K562 (cell line): ENCODE data around the gene KCND3. TPM values are rescaled to one million over a fixed set of nuclear protein-coding genes. Genes with fewer than 3 reads are reported as not detected.

Source experiments
- ATAC-seq: fragments of 200-7000 bp; cut with Tn5 transposase; 3 replicates; pipeline ENCODE4 v1.9.1; 2020; ENCODE audit warnings: moderate library complexity
- BruUV-seq: library from RNA; stranded (reverse); fragments of 400-500 nt; replicated peaks from 2 replicates; lab custom pipeline; 2021; lab: Mats Ljungman, UMichigan
- CTCF ChIA-PET: fragments of 300-600 bp; formaldehyde crosslinking; extraction: SDS; loops from one replicate; lab custom pipeline; 2021; ENCODE audit warnings: low intra/inter-chr PET ratio; lab: Yijun Ruan, JAX
- POLR2A ChIA-PET: fragments of 300-600, 350-650 bp; sonication (Branson Sonifier 250); formaldehyde crosslinking; extraction: SDS; loops from one replicate; lab custom pipeline; 2021; ENCODE audit warnings: antibody characterized with exemption, inconsistent platforms; lab: Yijun Ruan, JAX
- DNase-seq, 4 experiments: peaks; one replicate each; pipeline versions ENCODE4 v3.0.0 to v3.0.0-alpha.2; 2011 to 2018; ENCODE audit warnings: low spot score in 3 of 4, mixed read lengths in 3 of 4; ENCODE audit errors: extremely low read depth in 1 of 4
- FAIRE-seq: peaks from 2 replicates; lab custom pipeline; 2011; peaks lifted over from hg19 to GRCh38; lab: Jason Lieb, UNC
- H2AFZ ChIP-seq: 2 replicates; pipeline ENCODE4 v1.6.0; 2011; ENCODE audit warnings: low read depth, low read length, control low read depth, inconsistent platforms
- H3K27ac ChIP-seq: fragments of 200-600 bp; 3 replicates; pipeline ENCODE4 v1.8.0; 2011; ENCODE audit warnings: low read depth, mild to moderate bottlenecking, control low read depth, inconsistent platforms, low read length, moderate library complexity, mixed read lengths; ENCODE audit errors: extremely low read depth
- H3K27me3 ChIP-seq, 2 experiments: fragments of 300-600 bp in 1 of 2; 2 replicates in 1 of 2; 3 replicates in 1 of 2; pipeline versions ENCODE4 v1.6.0 to v1.8.0; 2011; ENCODE audit warnings: inconsistent platforms in 2 of 2, low read length in 2 of 2, mild to moderate bottlenecking in 1 of 2, mixed read lengths in 1 of 2, moderate library complexity in 1 of 2; ENCODE audit not compliant: control insufficient read depth in 2 of 2, insufficient read depth in 2 of 2
- H3K36me3 ChIP-seq: fragments of 300-600 bp; 3 replicates; pipeline ENCODE4 v1.8.0; 2011; ENCODE audit warnings: mild to moderate bottlenecking, low read length, inconsistent platforms; ENCODE audit not compliant: control insufficient read depth, insufficient read depth
- H3K4me1 ChIP-seq, 2 experiments: fragments of 200-600 bp in 1 of 2; replicated peaks in 1 of 2; 2 replicates in 1 of 2; 3 replicates in 1 of 2; pipeline versions ENCODE4 v1.5.1 to v1.8.0; 2011; ENCODE audit warnings: inconsistent platforms in 2 of 2, low read length in 2 of 2, mild to moderate bottlenecking in 1 of 2, mixed read lengths in 1 of 2, moderate library complexity in 1 of 2; ENCODE audit not compliant: control insufficient read depth in 2 of 2, insufficient read depth in 2 of 2
- H3K4me2 ChIP-seq: 2 replicates; pipeline ENCODE4 v1.6.1; 2011; ENCODE audit warnings: low read length, control low read depth, inconsistent platforms, mixed read lengths; ENCODE audit not compliant: insufficient read depth
- H3K4me3 ChIP-seq: fragments of 200-600 bp; sonication (generic), shearing (Covaris generic); 2 replicates; pipeline ENCODE4 v1.5.1; 2016; ENCODE audit warnings: control low read depth, inconsistent platforms
- H3K79me2 ChIP-seq: fragments of 200-600 bp; 3 replicates; pipeline ENCODE4 v1.8.0; 2011; ENCODE audit warnings: low read length, inconsistent platforms; ENCODE audit not compliant: control insufficient read depth, insufficient read depth
- H3K9ac ChIP-seq, 2 experiments: 2 replicates each; pipeline versions ENCODE4 v1.6.0 to v1.6.1; 2011; ENCODE audit warnings: low read depth in 2 of 2, low read length in 2 of 2, control low read depth in 1 of 2, inconsistent platforms in 1 of 2, mild to moderate bottlenecking in 1 of 2, mixed read lengths in 1 of 2; ENCODE audit not compliant: insufficient read depth in 1 of 2
- H3K9me1 ChIP-seq: one replicate; pipeline ENCODE4 v1.6.0; 2011; ENCODE audit warnings: inconsistent platforms, mild to moderate bottlenecking, low read length, moderate library complexity; ENCODE audit not compliant: control insufficient read depth, insufficient read depth
- H3K9me3 ChIP-seq: replicated peaks from 2 replicates; pipeline ENCODE4 v1.5.1; 2011; ENCODE audit warnings: low read depth, low read length, inconsistent platforms; ENCODE audit not compliant: control insufficient read depth, insufficient read depth
- H4K20me1 ChIP-seq: replicated peaks from 2 replicates; pipeline ENCODE4 v1.6.1; 2011; ENCODE audit warnings: low read length, inconsistent platforms, mixed read lengths; ENCODE audit not compliant: control insufficient read depth, insufficient read depth
- HDAC1 ChIP-seq, 2 experiments: fragments of 450-650 bp; IDR thresholded peaks; 2 replicates each; pipeline ENCODE4 v1.6.1; 2016 to 2017; ENCODE audit warnings: inconsistent platforms in 1 of 2, mild to moderate bottlenecking in 1 of 2, moderate library complexity in 1 of 2
- KLF6 ChIP-seq: fragments of 250-450 bp; sonication (Bioruptor Pico); IDR thresholded peaks from 2 replicates; pipeline ENCODE4 v1.4.0; 2020; ENCODE audit warnings: mild to moderate bottlenecking, moderate library complexity, borderline replicate concordance
- RNF2 ChIP-seq: sonication (generic); IDR thresholded peaks from 2 replicates; pipeline ENCODE4 v1.6.1; 2016
- SPI1 ChIP-seq: IDR thresholded peaks from 2 replicates; pipeline ENCODE4 v1.6.1; 2011; ENCODE audit warnings: low read depth, low read length, control low read depth, borderline replicate concordance
- ZC3H4 ChIP-seq: sonication (generic); formaldehyde crosslinking; IDR thresholded peaks from 2 replicates; pipeline ENCODE4 v1.9.0; 2021; ENCODE audit warnings: missing genetic modification reagents, borderline replicate concordance
- WGBS: fragments of 100-300 bp; shearing (Covaris generic); methylation state at CpG from one replicate; pipeline ENCODE4 v1.1.6; 2016; ENCODE audit warnings: low coverage, mixed read lengths; ENCODE audit not compliant: insufficient coverage; ENCODE audit errors: missing lambda C conversion rate; 5-methylcytosine and 5-hydroxymethylcytosine counted together
- in situ Hi-C: fragments of 300-500 bp; cut with MboI; formaldehyde crosslinking; loops from 4 replicates; pipeline ENCODE4 v1.15.0; 2018; ENCODE audit warnings: inconsistent platforms, mixed read lengths
- intact Hi-C: fragments of 100-400 bp; cut with micrococcal nuclease; formaldehyde crosslinking; loops from 2 replicates; pipeline ENCODE4 v1.14.2; 2022
- polyA plus RNA-seq, 8 experiments: library from polyadenylated mRNA; depleted of rRNA in 4 of 8; stranded (reverse) in 5 of 8; unstranded in 3 of 8; fragments of >200 nt; fragmentation: Nextera tagmentation in 2 of 8; fragmentation: Illumina TruSeq in 1 of 8; extraction: Ambion mirVana in 2 of 8; extraction: Trizol in 1 of 8; gene quantifications; 2 replicates each; pipeline versions ENCODE4 v1.2.1 to v1.2.3, GENCODE V29; 2011 to 2014; ENCODE audit warnings: inconsistent platforms in 1 of 8, missing spikeins in 1 of 8
- total RNA-seq, 7 experiments: library from RNA; depleted of rRNA in 6 of 7; stranded (reverse); fragments of >200 nt in 6 of 7; fragmentation: Illumina TruSeq in 2 of 7; extraction: Trizol in 2 of 7; gene quantifications; 2 replicates each; pipeline versions ENCODE4 v1.2.1 to v1.2.3, GENCODE V29; 2011 to 2021; ENCODE audit warnings: low replicate concordance in 1 of 7
- TF ChIP-seq, protein P1 (sequence below): fragments of 250-450 bp; sonication (Bioruptor Pico); IDR thresholded peaks from 2 replicates; pipeline ENCODE4 v1.4.0; 2020

The KCND3 gene
- total and polyA plus RNA-seq, 9 of the 15 experiments (the other 6 are each of a cell fraction or from before 2014, with no cell fraction given), result not detected

DNA sequence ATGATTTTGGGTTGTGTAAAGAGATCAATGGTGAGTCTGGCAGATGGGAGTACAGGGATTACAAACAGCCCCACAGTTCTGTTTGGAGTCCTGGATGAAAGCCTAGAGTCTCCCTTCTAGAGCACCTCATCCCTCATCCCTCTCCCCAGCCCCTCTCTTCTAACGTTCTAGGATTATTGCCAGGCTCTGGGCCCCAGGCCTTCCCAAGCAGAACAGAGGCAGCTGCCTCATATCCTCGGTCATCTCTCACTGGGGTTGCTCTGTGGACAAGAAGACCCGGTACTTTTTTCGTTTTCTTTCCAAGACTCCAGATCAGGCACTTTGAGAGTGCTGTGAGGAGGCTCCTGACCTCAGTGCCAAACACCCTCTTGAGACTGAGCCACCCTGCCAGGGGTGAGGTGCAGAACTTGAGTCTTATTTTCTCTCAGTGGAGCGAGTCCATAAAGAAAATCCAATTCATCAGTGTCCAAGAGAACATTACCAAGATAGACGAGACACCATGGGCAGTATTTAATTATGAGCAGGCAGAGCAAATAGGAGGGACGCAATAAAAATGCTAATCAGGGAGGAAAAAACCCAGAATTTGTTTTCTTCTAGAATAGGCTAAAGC is 17.1 kb upstream of the KCND3 start:
- POLR2A ChIA-PET, result no interaction called here
- no peaks in the 10 kb centered on the region for H3K9me1 ChIP-seq
- no peaks in the 10 kb centered on the region; the same call in 1 of the 2 replicates for H4K20me1 ChIP-seq
- 1% methylated on average over 7 of the region's 7 CpGs for WGBS
- DNase-seq (no peak), FAIRE-seq (no peak)
- H3K4me1 ChIP-seq, result no peaks in the 10 kb centered on the region
- no peaks in the 10 kb centered on the region for H3K36me3 ChIP-seq
- CTCF ChIA-PET, result no interaction called here
- no peak overlapping the region for H3K27ac ChIP-seq
- no peak overlapping the region for H2AFZ ChIP-seq
- no peaks in the 10 kb centered on the region for H3K9me3 ChIP-seq
- H3K4me3 ChIP-seq, result no peak overlapping the region
- TF ChIP-seq RNF2 (no peak), ZC3H4 (CRISPR knock-in tag) (no peak), SPI1 (no peak), KLF6 (CRISPR knock-in tag) (no peak), HDAC1 (IDR thresholded peaks at IDR 0.05) (no peak)
- TF ChIP-seq, protein P1, sequence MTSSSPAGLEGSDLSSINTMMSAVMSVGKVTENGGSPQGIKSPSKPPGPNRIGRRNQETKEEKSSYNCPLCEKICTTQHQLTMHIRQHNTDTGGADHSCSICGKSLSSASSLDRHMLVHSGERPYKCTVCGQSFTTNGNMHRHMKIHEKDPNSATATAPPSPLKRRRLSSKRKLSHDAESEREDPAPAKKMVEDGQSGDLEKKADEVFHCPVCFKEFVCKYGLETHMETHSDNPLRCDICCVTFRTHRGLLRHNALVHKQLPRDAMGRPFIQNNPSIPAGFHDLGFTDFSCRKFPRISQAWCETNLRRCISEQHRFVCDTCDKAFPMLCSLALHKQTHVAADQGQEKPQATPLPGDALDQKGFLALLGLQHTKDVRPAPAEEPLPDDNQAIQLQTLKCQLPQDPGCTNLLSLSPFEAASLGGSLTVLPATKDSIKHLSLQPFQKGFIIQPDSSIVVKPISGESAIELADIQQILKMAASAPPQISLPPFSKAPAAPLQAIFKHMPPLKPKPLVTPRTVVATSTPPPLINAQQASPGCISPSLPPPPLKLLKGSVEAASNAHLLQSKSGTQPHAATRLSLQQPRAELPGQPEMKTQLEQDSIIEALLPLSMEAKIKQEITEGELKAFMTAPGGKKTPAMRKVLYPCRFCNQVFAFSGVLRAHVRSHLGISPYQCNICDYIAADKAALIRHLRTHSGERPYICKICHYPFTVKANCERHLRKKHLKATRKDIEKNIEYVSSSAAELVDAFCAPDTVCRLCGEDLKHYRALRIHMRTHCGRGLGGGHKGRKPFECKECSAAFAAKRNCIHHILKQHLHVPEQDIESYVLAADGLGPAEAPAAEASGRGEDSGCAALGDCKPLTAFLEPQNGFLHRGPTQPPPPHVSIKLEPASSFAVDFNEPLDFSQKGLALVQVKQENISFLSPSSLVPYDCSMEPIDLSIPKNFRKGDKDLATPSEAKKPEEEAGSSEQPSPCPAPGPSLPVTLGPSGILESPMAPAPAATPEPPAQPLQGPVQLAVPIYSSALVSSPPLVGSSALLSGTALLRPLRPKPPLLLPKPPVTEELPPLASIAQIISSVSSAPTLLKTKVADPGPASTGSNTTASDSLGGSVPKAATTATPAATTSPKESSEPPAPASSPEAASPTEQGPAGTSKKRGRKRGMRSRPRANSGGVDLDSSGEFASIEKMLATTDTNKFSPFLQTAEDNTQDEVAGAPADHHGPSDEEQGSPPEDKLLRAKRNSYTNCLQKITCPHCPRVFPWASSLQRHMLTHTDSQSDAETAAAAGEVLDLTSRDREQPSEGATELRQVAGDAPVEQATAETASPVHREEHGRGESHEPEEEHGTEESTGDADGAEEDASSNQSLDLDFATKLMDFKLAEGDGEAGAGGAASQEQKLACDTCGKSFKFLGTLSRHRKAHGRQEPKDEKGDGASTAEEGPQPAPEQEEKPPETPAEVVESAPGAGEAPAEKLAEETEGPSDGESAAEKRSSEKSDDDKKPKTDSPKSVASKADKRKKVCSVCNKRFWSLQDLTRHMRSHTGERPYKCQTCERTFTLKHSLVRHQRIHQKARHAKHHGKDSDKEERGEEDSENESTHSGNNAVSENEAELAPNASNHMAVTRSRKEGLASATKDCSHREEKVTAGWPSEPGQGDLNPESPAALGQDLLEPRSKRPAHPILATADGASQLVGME, result no peak
- TF ChIP-seq, all 486 proteins: peak for 0
- peaks cover 0 to 7% of the 10 kb centered on the region in 2 experiments; a peak in 1 of 5 replicates for H3K27me3 ChIP-seq
- no peak overlapping the region for H3K4me2 ChIP-seq
- in situ Hi-C loops (no loop called here), intact Hi-C loops (no loop called here)
- H3K79me2 ChIP-seq, result no peaks in the 10 kb centered on the region
- no TSS peak for BruUV-seq
- no peak overlapping the region for H3K9ac ChIP-seq
- no peak for ATAC-seq
